IMR-90 (cell line): Measurements from ENCODE around the gene KLK11. TPM values are rescaled to one million over a fixed set of nuclear protein-coding genes. Genes with fewer than 3 reads are reported as not detected.

ENCODE experiments used
- ATAC-seq: fragments of 200-7000 bp; cut with Tn5 transposase; 2 replicates; pipeline ENCODE4 v1.9.1; 2020; ENCODE audit warnings: low read depth, mild to moderate bottlenecking, moderate library complexity
- BruUV-seq: library from RNA; stranded (reverse); fragments of 400-500 nt; replicated peaks from 2 replicates; lab custom pipeline; 2021; lab: Mats Ljungman, UMichigan
- CTCF ChIA-PET: fragments of 300-600 bp; formaldehyde crosslinking; extraction: SDS; loops from one replicate; lab custom pipeline; 2021; ENCODE audit warnings: antibody characterized with exemption; lab: Yijun Ruan, JAX
- POLR2A ChIA-PET: fragments of 300-600 bp; sonication (Branson Sonifier 250); formaldehyde crosslinking; loops from one replicate; lab custom pipeline; 2022; ENCODE audit warnings: antibody characterized with exemption; ENCODE audit not compliant: unreplicated experiment; lab: Charles Lee
- DNase-seq: peaks from one replicate; pipeline ENCODE4 v3.0.0; 2013
- H2AFZ ChIP-seq: replicated peaks from 2 replicates; pipeline ENCODE3; 2013; ENCODE audit warnings: low read length, mild to moderate bottlenecking; ENCODE audit not compliant: poor library complexity
- H2AK5ac ChIP-seq: 2 replicates; pipeline ENCODE4 v1.6.1; 2013; ENCODE audit warnings: low read depth, low read length, inconsistent platforms
- H2AK9ac ChIP-seq: replicated peaks from 2 replicates; pipeline ENCODE3; 2013; ENCODE audit warnings: mild to moderate bottlenecking, low read depth, low read length, moderate library complexity; ENCODE audit not compliant: poor library complexity
- H2BK120ac ChIP-seq: 2 replicates; pipeline ENCODE4 v1.6.1; 2013; ENCODE audit warnings: low read depth, low read length, inconsistent platforms
- H2BK15ac ChIP-seq: 3 replicates; pipeline ENCODE4 v1.6.1; 2013; ENCODE audit warnings: low read depth, low read length, inconsistent platforms
- H2BK20ac ChIP-seq: 2 replicates; pipeline ENCODE4 v1.6.1; 2013; ENCODE audit warnings: low read depth, mild to moderate bottlenecking, inconsistent platforms, low read length, moderate library complexity
- H2BK5ac ChIP-seq: 2 replicates; pipeline ENCODE4 v1.6.1; 2013; ENCODE audit warnings: mild to moderate bottlenecking, low read depth, low read length, inconsistent platforms; ENCODE audit not compliant: poor library complexity, severe bottlenecking
- H3K14ac ChIP-seq: replicated peaks from 2 replicates; pipeline ENCODE4 v1.6.1; 2013; ENCODE audit warnings: low read depth, low read length, inconsistent platforms
- H3K18ac ChIP-seq: 2 replicates; pipeline ENCODE4 v1.6.1; 2013; ENCODE audit warnings: low read depth, low read length, control low read depth
- H3K23ac ChIP-seq: 2 replicates; pipeline ENCODE4 v1.6.1; 2013; ENCODE audit warnings: low read depth, low read length, inconsistent platforms
- H3K27ac ChIP-seq: 2 replicates; pipeline ENCODE4 v1.5.1; 2013; ENCODE audit warnings: mild to moderate bottlenecking, control low read depth, low read length; ENCODE audit not compliant: insufficient read depth
- H3K27me3 ChIP-seq: 2 replicates; pipeline ENCODE4 v1.6.1; 2013; ENCODE audit warnings: low read length; ENCODE audit not compliant: control insufficient read depth, insufficient read depth
- H3K36me3 ChIP-seq: 2 replicates; pipeline ENCODE4 v1.6.1; 2013; ENCODE audit warnings: low read length, mixed read lengths; ENCODE audit not compliant: control insufficient read depth, insufficient read depth
- H3K4ac ChIP-seq: 2 replicates; pipeline ENCODE4 v1.6.1; 2013; ENCODE audit warnings: low read depth, low read length, inconsistent platforms
- H3K4me1 ChIP-seq: 2 replicates; pipeline ENCODE4 v1.6.1; 2013; ENCODE audit warnings: low read length, mixed read lengths; ENCODE audit not compliant: control insufficient read depth, insufficient read depth
- H3K4me2 ChIP-seq: 2 replicates; pipeline ENCODE4 v1.6.1; 2013; ENCODE audit warnings: low read depth, mild to moderate bottlenecking, control low read depth, low read length, moderate library complexity
- H3K4me3 ChIP-seq: 2 replicates; pipeline ENCODE4 v1.5.1; 2013; ENCODE audit warnings: low read depth, mild to moderate bottlenecking, control low read depth, low read length, moderate library complexity; ENCODE audit not compliant: insufficient read depth
- H3K56ac ChIP-seq: 2 replicates; pipeline ENCODE4 v1.6.1; 2013; ENCODE audit warnings: low read length, inconsistent platforms; ENCODE audit not compliant: insufficient read depth; ENCODE audit errors: extremely low read depth
- H3K79me1 ChIP-seq, 2 experiments: 2 replicates each; pipeline ENCODE4 v1.6.1; 2013; ENCODE audit warnings: low read length in 2 of 2, inconsistent platforms in 1 of 2, low read depth in 1 of 2
- H3K9ac ChIP-seq: 2 replicates; pipeline ENCODE4 v1.6.1; 2013; ENCODE audit warnings: low read depth, low read length, control low read depth
- H3K9me1 ChIP-seq: 2 replicates; pipeline ENCODE4 v1.6.1; 2013; ENCODE audit warnings: low read length, inconsistent platforms; ENCODE audit not compliant: insufficient read depth
- H3K9me3 ChIP-seq: 2 replicates; pipeline ENCODE4 v1.6.1; 2013; ENCODE audit warnings: low read length; ENCODE audit not compliant: control insufficient read depth, insufficient read depth
- H4K20me1 ChIP-seq: 2 replicates; pipeline ENCODE4 v1.6.1; 2013; ENCODE audit warnings: low read length, inconsistent platforms; ENCODE audit not compliant: insufficient read depth
- H4K5ac ChIP-seq: 2 replicates; pipeline ENCODE4 v1.6.1; 2013; ENCODE audit warnings: mild to moderate bottlenecking, low read depth, low read length, control low read depth
- H4K8ac ChIP-seq, 2 experiments: 2 replicates each; pipeline ENCODE4 v1.6.1; 2013; ENCODE audit warnings: low read depth in 2 of 2, low read length in 2 of 2, control low read depth in 1 of 2, inconsistent platforms in 1 of 2
- H4K91ac ChIP-seq: 2 replicates; pipeline ENCODE4 v1.6.1; 2013; ENCODE audit warnings: low read depth, low read length, inconsistent platforms; ENCODE audit not compliant: insufficient read depth
- ELK1 ChIP-seq: fragments of 150-350 bp; IDR thresholded peaks from 2 replicates; pipeline ENCODE4 v1.6.1; 2016; ENCODE audit warnings: low read depth, mild to moderate bottlenecking, low read length, moderate library complexity, borderline replicate concordance
- FOS ChIP-seq: fragments of 150-350 bp; IDR thresholded peaks from 2 replicates; pipeline ENCODE4 v1.6.1; 2016; ENCODE audit warnings: low read depth, low read length
- MAFK ChIP-seq: IDR thresholded peaks from 2 replicates; pipeline ENCODE4 v1.6.1; 2012; ENCODE audit warnings: low read depth, low read length, improper control_type of control experiment
- NFE2L2 ChIP-seq: fragments of 150-350 bp; IDR thresholded peaks from 2 replicates; pipeline ENCODE4 v1.6.1; 2016; ENCODE audit warnings: low read depth, mild to moderate bottlenecking, low read length
- USF2 ChIP-seq: fragments of 150-350 bp; IDR thresholded peaks from 2 replicates; pipeline ENCODE4 v1.6.1; 2017; ENCODE audit warnings: mild to moderate bottlenecking, antibody characterized with exemption, low read length, low read depth
- dilution Hi-C: fragments of 300-500 bp; cut with HindIII; formaldehyde crosslinking; loops from one replicate; pipeline ENCODE4 v1.14.3; 2018; ENCODE audit warnings: low sequenced_read_pairs; ENCODE audit not compliant: unreplicated experiment
- in situ Hi-C: fragments of 300-500 bp; cut with MboI; formaldehyde crosslinking; loops from 3 replicates; pipeline ENCODE4 v1.14.3; 2019; ENCODE audit warnings: low sequenced_read_pairs, inconsistent platforms, mixed read lengths
- intact Hi-C: fragments of 100-400 bp; cut with micrococcal nuclease; formaldehyde crosslinking; loops from 2 replicates; pipeline ENCODE4 v1.10.0; 2022
- polyA plus RNA-seq, 3 experiments: library from polyadenylated mRNA; depleted of rRNA; stranded (reverse); fragments of >200 nt; gene quantifications; 2 replicates each; pipeline ENCODE4 v1.2.3, GENCODE V29; 2012; ENCODE audit warnings: low replicate concordance in 1 of 3
- total RNA-seq: library from RNA; depleted of rRNA; stranded (reverse); fragments of >200 nt; gene quantifications from 2 replicates; pipeline ENCODE4 v1.2.3, GENCODE V29; 2012

Gene KLK11
- total and polyA plus RNA-seq, 2 of the 4 experiments (the other 2 are of a cell fraction), result not detected

DNA sequence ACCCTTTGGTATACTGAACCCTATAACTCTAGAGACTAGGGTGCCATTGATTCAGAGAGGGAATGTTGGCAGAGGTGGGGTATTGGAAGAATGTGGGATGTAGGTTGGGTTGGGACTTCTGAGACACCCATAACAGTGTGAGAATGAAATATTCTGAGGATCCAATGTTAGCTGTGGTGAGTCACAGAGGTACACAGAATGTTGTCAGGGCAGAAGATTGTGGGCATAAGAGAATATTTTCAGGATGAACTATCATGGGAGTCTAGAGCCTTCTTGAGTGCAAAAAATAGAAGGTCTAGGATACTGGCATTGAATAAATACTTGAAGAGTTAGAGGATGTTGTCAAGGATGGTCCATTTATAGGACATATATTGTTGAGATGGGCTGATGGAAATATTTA lies 29.4 kb upstream of the KLK11 start:
- BruUV-seq, result no TSS peak
- CTCF ChIA-PET, result no interaction called here

More for the DNA sequence above, 29.4 kb upstream of the KLK11 start:
- TF ChIP-seq MAFK, result no peak
- no peak for TF ChIP-seq ELK1
- no peak for TF ChIP-seq NFE2L2
- TF ChIP-seq FOS, result no peak
- no peak for TF ChIP-seq USF2
- Histone ChIP-seq H3K4me3 (no peak overlapping the region), H4K91ac (no peak overlapping the region), H3K9ac (no peak overlapping the region), H3K4ac (no peak overlapping the region), H2BK5ac (no peak overlapping the region), H3K23ac (no peak overlapping the region), H3K9me1 (no peaks in the 10 kb centered on the region), H3K9me3 (0 out of 2 replicates have a peak, but pooled peaks cover 2% of the 10 kb centered on the region), H3K4me2 (no peak overlapping the region), H2BK15ac (no peak overlapping the region), H2AK9ac (no peak overlapping the region), H3K56ac (no peak overlapping the region), H3K27me3 (no peaks in the 10 kb centered on the region), H2BK20ac (no peak overlapping the region), H3K36me3 (no peaks in the 10 kb centered on the region), H2AFZ (no peak overlapping the region), H3K4me1 (no peaks in the 10 kb centered on the region), H4K5ac (no peak overlapping the region), H4K20me1 (no peaks in the 10 kb centered on the region), H3K27ac (no peak overlapping the region), H3K79me1 (no peaks in the 10 kb centered on the region), H2BK120ac (no peak overlapping the region), H3K14ac (no peak overlapping the region), H4K8ac (no peak overlapping the region), H2AK5ac (no peak overlapping the region), H3K18ac (no peak overlapping the region)
- in situ Hi-C loops, result no loop called here
- dilution Hi-C loops, result no loop called here
- ATAC-seq, result no peak
- intact Hi-C loops, result no loop called here
- POLR2A ChIA-PET, result no interaction called here
- no peak for DNase-seq
